Measurements from ENCODE around the gene LRRC26.

The LRRC26 gene

DNA sequence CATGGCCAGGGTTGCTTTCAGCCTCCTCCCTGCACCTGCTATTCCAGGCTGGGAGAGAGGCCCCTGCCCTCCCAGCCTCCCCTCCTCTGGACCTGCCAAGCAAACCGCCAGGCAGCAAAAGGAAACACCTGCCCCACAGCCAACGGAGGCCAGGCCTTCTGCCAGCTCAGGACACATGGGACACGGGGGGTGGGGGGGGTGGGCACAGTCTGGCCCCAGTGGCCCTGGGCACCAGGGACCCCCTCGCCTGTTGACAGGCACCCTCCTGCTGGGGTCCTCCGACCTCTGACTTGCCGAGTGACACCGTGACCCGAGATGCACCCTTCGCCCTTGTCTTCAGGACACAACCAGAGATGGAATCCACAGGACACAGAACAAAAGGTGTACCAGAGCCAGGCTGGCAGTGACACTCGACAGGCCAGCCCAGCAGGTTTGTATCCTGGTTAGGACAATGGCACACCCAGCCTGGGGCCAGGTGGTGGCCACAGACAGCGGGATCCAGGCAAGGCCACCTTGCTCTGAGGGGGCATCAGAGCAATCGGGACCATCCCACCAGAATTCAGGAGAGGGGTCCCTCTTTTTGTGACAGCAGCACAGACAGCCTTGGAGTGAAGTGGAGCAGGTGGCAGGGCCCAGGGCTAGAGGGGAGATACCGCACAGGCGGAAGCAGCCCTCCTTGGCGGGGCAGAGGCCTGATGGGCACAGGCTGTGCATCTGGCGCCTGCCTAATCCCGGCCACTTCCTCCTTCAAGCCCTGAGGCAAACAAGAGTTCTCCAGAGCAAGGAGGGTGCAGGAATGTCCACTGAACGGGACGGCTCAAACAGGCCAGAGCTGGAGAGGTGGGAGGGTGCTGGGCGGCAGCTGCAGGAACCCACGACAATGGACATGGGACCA, 3.3 kb upstream of the LRRC26 start:
- Histone ChIP-seq H3K36me3 (ENCODE audit: insufficient read depth, low read length) (no peaks in the 10 kb centered on the region), H3K4me3 (ENCODE audit: low read depth, low read length) (no peak overlapping the region), H3K79me2 (ENCODE audit: control insufficient read depth, insufficient read depth, low read length, unreplicated experiment) (no peaks in the 10 kb centered on the region), H2AFZ (ENCODE audit: low read length, unreplicated experiment) (no peak overlapping the region), H3K4me1 (ENCODE audit: control insufficient read depth, insufficient read depth, low read length, unreplicated experiment) (peaks cover 5% of the 10 kb centered on the region), H3K27ac (ENCODE audit: low read depth, low read length) (no peak overlapping the region), H3K27me3 (ENCODE audit: insufficient read depth, low read length) (peaks cover 27% of the 10 kb centered on the region; the same call in 1 of the 2 replicates)

DNA sequence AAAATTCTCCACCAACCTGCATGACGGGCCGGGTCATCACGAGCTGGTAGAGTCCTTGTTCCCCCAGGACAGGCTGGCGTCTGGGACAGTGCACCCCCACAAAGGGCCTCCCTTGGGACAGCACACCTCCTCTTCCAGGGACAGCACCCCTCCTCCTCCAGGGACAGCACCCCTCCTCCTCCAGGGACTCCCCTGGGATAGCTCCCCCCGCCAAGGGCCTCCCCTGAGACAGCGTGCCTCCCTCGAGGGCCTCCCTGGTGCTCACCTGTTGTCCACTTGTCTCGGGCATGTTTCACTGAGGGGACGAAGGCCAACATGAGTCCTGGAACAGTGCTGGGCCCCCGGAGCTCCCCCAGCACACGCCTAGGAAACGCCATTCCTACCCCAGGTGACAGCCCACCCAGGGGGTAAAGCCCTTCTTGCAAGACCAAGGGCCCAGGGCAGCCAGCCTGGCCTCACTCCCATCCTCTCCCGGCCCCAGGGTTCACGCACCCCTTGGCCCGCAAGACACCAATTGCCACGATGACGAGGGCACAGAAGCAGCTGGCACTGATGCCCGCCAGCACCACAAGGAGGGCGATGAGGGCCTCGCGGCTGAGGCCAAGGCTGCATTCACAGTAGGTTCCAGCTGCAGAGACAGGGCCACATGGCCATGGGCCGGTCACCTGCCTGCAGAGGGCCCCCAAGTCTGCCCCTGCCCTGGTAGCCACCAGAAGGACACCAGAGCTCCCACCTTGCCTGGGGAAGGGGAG, 1.5 kb upstream of the LRRC26 start:
- Histone ChIP-seq H3K79me2 (ENCODE audit: control insufficient read depth, insufficient read depth, low read length, unreplicated experiment) (no peaks in the 10 kb centered on the region), H2AFZ (ENCODE audit: low read length, unreplicated experiment) (no peak overlapping the region), H3K27me3 (ENCODE audit: insufficient read depth, low read length) (peaks cover 45% of the 10 kb centered on the region), H3K27ac (ENCODE audit: low read depth, low read length) (no peak overlapping the region), H3K4me3 (ENCODE audit: low read depth, low read length) (no peak overlapping the region), H3K36me3 (ENCODE audit: insufficient read depth, low read length) (no peaks in the 10 kb centered on the region), H3K4me1 (ENCODE audit: control insufficient read depth, insufficient read depth, low read length, unreplicated experiment) (peaks cover 3% of the 10 kb centered on the region)

DNA sequence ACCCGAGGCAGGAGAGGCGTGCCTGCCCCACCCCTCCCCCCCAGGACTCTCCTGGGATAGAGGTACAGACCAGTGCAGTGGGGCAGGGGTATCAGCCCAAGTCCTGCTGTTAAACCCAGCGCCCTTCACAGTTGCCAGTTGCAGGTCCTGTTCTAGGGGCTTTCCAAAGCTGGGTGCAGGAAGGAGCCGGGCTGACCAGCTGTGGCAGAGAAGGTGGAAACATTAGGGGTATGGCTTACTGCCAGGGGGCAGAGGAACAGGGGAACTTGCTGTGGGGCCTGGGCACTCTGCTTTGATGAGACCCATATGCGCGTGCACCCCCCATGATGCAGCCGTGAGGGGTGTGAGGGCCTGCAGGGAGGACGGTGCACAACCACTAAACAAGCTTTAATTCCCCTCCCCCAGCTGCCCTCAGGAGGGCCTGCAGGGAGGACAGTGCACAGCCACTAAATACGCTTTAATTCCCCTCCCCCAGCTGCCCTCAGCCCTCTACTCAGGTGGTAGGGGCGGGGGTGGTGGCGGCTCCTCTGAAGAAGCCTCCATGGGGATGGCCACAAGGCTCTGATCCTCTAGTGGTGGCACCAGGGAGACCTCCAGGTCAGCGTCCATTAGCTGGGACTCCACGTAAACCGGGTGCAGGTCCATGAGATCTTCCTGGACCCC, 766 bp upstream of the LRRC26 start:
- Histone ChIP-seq H3K27ac (ENCODE audit: low read depth, low read length) (no peak overlapping the region), H3K36me3 (ENCODE audit: insufficient read depth, low read length) (no peaks in the 10 kb centered on the region), H2AFZ (ENCODE audit: low read length, unreplicated experiment) (no peak overlapping the region), H3K79me2 (ENCODE audit: control insufficient read depth, insufficient read depth, low read length, unreplicated experiment) (no peaks in the 10 kb centered on the region), H3K4me1 (ENCODE audit: control insufficient read depth, insufficient read depth, low read length, unreplicated experiment) (peaks cover 3% of the 10 kb centered on the region), H3K4me3 (ENCODE audit: low read depth, low read length) (no peak overlapping the region), H3K27me3 (ENCODE audit: insufficient read depth, low read length) (peaks cover 52% of the 10 kb centered on the region)

DNA sequence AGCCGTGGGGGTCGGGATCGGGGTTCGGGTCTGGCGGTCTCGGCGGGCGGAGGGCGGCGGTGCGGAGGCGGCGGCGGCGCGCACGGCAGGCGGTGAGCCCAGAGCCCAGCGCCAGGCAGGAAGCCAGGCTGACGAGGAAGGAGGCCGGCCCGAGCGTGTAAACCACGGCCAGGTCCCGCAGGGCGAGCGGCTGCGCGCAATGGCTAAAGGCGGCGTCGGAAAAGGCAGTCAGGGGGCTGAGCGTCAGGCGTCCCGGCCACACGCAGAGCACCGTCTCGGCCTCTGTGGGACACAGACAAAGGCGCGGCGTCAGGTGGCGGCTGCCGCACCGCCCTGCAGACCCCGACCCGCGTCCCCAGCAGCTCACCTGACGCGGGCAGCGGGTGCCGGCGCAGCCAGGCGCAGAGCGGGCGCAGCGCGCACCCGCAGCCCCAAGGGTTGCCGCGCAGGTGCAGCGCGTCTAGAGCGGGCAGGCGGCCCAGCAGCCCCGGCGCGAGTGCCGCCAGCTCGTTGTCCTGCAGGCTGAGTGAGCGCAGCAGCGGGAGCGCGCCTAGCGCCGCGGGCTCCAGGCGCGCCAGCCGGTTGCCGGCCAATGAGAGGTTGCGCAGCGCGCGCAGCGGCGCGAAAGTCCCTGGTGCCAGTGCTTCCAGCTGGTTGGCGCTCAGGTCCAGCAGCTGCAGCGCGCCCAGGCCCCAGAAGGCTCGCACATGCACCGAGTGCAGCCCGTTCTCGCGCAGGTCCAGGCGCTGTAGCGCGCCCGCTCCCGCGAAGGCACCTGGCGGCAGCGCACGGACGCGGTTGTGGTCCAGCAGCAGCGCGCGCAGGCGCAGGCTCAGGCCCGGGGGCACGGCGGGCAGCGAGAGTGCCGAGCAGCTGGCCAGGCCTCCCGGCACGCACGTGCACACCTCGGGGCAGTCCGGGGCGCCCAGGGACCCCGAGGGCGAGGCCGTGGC, 671 bp downstream of the LRRC26 start:
- Histone ChIP-seq H3K4me3 (ENCODE audit: low read depth, low read length) (peak overlapping the region; percentile 62), H2AFZ (ENCODE audit: low read length, unreplicated experiment) (no peak overlapping the region), H3K27ac (ENCODE audit: low read depth, low read length) (no peak overlapping the region), H3K36me3 (ENCODE audit: insufficient read depth, low read length) (no peaks in the 10 kb centered on the region), H3K27me3 (ENCODE audit: insufficient read depth, low read length) (peaks cover 67% of the 10 kb centered on the region), H3K4me1 (ENCODE audit: control insufficient read depth, insufficient read depth, low read length, unreplicated experiment) (peaks cover 3% of the 10 kb centered on the region), H3K79me2 (ENCODE audit: control insufficient read depth, insufficient read depth, low read length, unreplicated experiment) (no peaks in the 10 kb centered on the region)

DNA sequence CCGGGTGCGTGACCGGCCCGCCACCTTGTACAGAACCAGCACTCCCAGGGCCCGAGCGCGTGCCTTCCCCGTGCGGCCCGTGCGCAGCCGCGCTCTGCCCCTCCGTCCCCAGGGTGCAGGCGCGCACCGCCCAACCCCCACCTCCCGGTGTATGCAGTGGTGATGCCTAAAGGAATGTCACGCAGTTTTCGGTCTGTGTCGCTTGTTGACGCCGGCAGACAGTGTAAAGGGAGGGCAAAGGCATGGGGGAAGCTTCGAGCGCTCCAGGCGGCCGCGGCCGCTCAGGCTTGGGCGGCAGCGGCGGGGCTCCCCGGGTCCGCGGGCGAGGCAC, 1.3 kb downstream of the LRRC26 start:
- Histone ChIP-seq H3K27me3 (ENCODE audit: insufficient read depth, low read length) (peaks cover 73% of the 10 kb centered on the region), H3K4me3 (ENCODE audit: low read depth, low read length) (peak overlapping the region; percentile 62), H2AFZ (ENCODE audit: low read length, unreplicated experiment) (no peak overlapping the region), H3K27ac (ENCODE audit: low read depth, low read length) (no peak overlapping the region), H3K79me2 (ENCODE audit: control insufficient read depth, insufficient read depth, low read length, unreplicated experiment) (no peaks in the 10 kb centered on the region), H3K4me1 (ENCODE audit: control insufficient read depth, insufficient read depth, low read length, unreplicated experiment) (peaks cover 3% of the 10 kb centered on the region), H3K36me3 (ENCODE audit: insufficient read depth, low read length) (no peaks in the 10 kb centered on the region)

DNA sequence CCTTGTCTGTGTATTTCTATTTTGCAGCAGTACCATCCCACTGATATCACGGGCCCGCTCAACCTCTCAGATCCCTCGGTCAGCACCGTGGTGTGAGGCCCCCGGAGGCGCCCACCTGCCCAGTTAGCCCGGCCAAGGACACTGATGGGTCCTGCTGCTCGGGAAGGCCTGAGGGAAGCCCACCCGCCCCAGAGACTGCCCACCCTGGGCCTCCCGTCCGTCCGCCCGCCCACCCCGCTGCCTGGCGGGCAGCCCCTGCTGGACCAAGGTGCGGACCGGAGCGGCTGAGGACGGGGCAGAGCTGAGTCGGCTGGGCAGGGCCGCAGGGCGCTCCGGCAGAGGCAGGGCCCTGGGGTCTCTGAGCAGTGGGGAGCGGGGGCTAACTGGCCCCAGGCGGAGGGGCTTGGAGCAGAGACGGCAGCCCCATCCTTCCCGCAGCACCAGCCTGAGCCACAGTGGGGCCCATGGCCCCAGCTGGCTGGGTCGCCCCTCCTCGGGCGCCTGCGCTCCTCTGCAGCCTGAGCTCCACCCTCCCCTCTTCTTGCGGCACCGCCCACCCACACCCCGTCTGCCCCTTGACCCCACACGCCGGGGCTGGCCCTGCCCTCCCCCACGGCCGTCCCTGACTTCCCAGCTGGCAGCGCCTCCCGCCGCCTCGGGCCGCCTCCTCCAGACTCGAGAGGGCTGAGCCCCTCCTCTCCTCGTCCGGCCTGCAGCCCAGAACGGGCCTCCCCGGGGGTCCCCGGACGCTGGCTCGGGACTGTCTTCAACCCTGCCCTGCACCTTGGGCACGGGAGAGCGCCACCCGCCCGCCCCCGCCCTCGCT, 1.9 kb downstream of the LRRC26 start:
- Histone ChIP-seq H3K36me3 (ENCODE audit: insufficient read depth, low read length) (no peaks in the 10 kb centered on the region), H2AFZ (ENCODE audit: low read length, unreplicated experiment) (no peak overlapping the region), H3K4me1 (ENCODE audit: control insufficient read depth, insufficient read depth, low read length, unreplicated experiment) (peaks cover 3% of the 10 kb centered on the region), H3K4me3 (ENCODE audit: low read depth, low read length) (peak overlapping the region; percentile 40; the same call in 1 of the 2 replicates), H3K27me3 (ENCODE audit: insufficient read depth, low read length) (peaks cover 79% of the 10 kb centered on the region), H3K27ac (ENCODE audit: low read depth, low read length) (no peak overlapping the region), H3K79me2 (ENCODE audit: control insufficient read depth, insufficient read depth, low read length, unreplicated experiment) (no peaks in the 10 kb centered on the region)

DNA sequence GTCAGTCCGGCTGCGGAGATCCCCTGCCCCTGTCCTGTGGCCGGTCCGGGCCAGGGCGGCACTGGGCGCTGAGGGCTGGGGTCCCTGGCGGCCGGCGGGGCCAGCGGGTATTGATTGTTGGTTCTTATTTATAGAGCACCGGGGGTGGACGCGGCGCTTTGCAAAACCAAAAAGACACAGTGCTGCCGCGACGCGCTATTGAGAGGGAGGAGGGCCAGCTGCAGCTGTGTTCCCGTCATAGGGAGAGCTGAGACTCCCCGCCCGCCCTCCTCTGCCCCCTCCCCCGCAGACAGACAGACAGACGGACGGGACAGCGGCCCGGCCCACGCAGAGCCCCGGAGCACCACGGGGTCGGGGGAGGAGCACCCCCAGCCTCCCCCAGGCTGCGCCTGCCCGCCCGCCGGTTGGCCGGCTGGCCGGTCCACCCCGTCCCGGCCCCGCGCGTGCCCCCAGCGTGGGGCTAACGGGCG, 2.5 kb downstream of the LRRC26 start:
- peaks cover 3% of the 10 kb centered on the region for H3K4me1 ChIP-seq (ENCODE audit: control insufficient read depth, insufficient read depth, low read length, unreplicated experiment)
- no peaks in the 10 kb centered on the region for H3K79me2 ChIP-seq (ENCODE audit: control insufficient read depth, insufficient read depth, low read length, unreplicated experiment)
- H3K27ac ChIP-seq (ENCODE audit: low read depth, low read length) = no peak overlapping the region
- H2AFZ ChIP-seq (ENCODE audit: low read length, unreplicated experiment) = no peak overlapping the region
- peaks cover 85% of the 10 kb centered on the region for H3K27me3 ChIP-seq (ENCODE audit: insufficient read depth, low read length)
- H3K36me3 ChIP-seq (ENCODE audit: insufficient read depth, low read length) = no peaks in the 10 kb centered on the region
- H3K4me3 ChIP-seq (ENCODE audit: low read depth, low read length) = no peak overlapping the region

DNA sequence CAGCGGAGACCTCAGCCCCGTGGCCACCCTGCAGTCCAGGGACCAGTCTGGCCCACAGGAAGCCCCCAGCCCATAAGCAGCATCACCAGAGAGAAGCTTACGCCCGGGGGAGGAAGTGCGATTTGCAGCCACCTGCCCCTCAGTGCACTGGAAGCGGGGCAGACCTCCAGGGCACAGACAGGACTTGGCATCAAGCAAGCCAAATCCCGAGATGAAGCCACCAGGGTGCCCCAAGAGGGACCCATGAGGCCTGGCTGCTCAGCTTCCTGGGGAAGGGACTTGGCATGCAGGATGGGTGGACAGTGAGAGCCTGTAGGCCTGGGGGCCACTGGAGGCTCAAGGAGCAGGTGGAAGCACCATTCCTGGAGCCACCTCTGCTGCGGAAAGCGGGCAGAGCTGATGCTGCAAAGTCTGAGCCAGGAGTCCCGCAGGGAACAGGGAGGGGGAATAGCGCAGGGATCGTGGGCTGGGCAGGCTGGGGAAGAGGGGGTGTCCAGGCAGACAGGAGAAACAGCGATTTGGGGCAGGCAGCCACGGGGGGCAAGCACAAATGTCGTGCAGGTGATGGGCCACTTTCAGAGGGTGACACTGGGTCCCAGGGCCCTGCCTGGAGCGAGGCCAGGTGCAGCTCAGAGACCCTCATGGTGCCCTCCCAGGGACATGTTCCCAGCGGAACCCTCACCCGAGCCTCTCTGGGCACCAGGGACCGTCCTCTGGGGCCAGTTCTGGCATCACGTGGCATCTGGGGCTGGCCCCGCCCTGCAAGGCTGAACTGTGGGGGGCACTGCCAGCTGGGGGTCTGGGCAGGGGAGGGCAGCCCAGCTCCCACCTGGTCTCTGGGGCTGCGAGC, 3.2 kb downstream of the LRRC26 start:
- H3K36me3 ChIP-seq (ENCODE audit: insufficient read depth, low read length) = no peaks in the 10 kb centered on the region
- peaks cover 3% of the 10 kb centered on the region for H3K4me1 ChIP-seq (ENCODE audit: control insufficient read depth, insufficient read depth, low read length, unreplicated experiment)
- H3K27me3 ChIP-seq (ENCODE audit: insufficient read depth, low read length) = peaks cover 93% of the 10 kb centered on the region
- no peak overlapping the region for H2AFZ ChIP-seq (ENCODE audit: low read length, unreplicated experiment)
- no peaks in the 10 kb centered on the region for H3K79me2 ChIP-seq (ENCODE audit: control insufficient read depth, insufficient read depth, low read length, unreplicated experiment)
- no peak overlapping the region for H3K27ac ChIP-seq (ENCODE audit: low read depth, low read length)
- H3K4me3 ChIP-seq (ENCODE audit: low read depth, low read length) = no peak overlapping the region
